SK-MEL-5 (cell line): Measurements from ENCODE around the gene EBF3. TPM values are rescaled to one million over a fixed set of nuclear protein-coding genes. Genes with fewer than 3 reads are reported as not detected.

Experiments used
- DNase-seq: peaks from one replicate; pipeline ENCODE4 v3.0.0-alpha.2; 2016; ENCODE audit warnings: low read depth, low spot score
- in situ Hi-C: cut with HindIII; loops from 2 replicates; pipeline ENCODE4 v1.10.0; 2016; ENCODE audit warnings: low sequenced_read_pairs, high pct_unique_total_duplicates, low pct_unique_long_range_greater_than_20kb
- total RNA-seq: library from RNA; depleted of rRNA; stranded (reverse); fragments of >200 nt; shearing (Covaris generic); gene quantifications from 2 replicates; pipeline ENCODE4 v1.2.3, GENCODE V29; 2014

The EBF3 gene
- total RNA-seq, 1 experiment from 2014 or later = 23.6 TPM

DNA sequence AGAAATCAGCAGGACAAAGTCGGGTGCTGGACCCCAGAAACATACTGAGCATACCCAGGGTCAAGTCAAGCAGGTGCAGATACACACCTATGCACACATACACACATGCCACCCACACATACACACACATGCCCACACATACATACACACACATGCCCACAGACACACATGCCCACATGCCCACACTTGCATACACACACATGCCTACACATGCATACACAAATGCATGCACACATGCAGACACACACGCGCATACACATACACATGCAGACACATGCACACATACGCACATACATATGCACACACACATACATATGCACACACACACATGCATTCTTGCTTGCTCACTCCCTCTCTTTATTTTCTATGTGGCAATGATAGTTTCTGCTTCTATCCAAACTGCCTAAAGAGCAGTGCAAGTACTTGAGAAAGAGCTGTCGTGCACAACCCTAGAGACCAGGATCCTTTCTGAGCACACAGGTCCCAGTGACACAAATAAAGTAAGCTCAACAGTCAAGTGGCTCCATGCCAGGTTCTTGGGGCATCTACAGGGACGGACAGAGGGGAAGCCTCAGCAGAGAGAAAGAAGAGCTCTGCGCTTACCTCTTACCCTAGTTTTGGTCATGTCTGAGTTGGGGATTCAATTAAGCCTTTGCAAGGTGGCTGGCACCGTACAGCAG, 83.7 kb downstream of the EBF3 start:
- no peak for DNase-seq
- in situ Hi-C loops = no loop called here

DNA sequence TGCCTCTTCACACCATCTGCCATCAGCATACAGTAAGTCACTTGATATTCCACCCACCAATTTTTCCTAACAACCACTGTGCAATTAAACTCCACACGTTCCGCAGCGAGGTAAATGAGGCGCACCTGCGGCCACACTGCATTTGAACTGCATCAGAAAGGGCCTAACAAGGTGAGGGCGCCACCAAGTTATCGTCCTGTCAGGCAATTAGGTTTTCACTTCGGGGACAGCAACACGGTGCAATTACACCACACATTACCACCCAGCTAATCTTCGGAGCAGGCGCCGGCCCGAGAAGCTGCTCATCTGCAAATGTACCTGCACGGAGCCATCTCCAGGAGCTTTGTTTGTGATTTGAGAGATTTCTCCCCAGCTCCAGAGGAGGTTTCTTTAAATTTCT, 84.4 kb downstream of the EBF3 start:
- in situ Hi-C loops = no loop called here

DNA sequence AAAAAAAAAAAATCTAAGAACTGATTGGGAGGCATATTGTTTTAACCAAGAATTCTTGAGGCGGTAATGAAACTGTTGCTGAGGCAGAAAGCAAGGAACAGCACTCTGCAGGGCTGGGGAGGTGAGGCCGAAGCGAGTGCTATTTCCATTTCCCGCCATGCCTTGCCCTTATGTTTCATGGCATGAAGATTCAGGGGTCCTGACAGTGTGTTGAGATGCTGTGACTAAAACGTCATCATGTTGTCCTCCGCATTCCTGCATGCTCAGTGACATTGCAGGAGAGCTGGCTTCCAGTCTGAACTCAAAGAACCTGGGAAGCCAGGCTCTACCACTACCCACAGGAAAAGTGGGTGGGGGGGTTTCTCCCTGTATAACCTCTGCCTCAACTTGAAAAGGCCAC, 85.2 kb downstream of the EBF3 start:
- in situ Hi-C loops = no loop called here
- DNase-seq = no peak

More for the DNA sequence above, 84.4 kb downstream of the EBF3 start:
- no peak for DNase-seq

DNA sequence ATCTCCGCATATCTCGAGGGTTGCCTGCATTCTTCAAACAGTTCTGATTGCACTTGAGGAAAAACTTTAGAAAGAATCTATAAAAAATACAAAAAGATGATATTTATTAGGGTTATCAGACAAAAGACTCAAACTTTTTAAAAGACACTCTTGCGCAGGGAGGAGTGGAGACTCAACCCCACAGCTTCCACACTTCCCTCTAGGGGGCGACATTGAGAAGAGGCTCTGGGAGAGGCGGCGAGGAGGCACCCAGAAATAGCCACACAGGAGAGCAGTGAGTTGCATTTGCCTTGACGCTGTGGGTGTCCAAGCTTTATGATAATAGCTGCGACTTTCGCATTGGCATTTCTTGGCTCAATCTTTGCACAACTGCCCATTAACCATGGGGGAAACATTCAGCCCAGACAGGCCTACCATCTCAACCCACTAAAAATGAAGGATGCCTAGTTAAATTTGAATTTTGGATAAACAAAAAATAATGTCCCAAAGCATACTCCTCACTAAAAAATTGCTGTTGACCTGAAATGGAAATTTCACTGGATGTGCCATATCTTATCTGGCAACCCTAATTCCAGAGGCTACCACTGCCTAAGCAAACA, 86.2 kb downstream of the EBF3 start:
- peak; percentile 57 for DNase-seq
- in situ Hi-C loops = no loop called here

DNA sequence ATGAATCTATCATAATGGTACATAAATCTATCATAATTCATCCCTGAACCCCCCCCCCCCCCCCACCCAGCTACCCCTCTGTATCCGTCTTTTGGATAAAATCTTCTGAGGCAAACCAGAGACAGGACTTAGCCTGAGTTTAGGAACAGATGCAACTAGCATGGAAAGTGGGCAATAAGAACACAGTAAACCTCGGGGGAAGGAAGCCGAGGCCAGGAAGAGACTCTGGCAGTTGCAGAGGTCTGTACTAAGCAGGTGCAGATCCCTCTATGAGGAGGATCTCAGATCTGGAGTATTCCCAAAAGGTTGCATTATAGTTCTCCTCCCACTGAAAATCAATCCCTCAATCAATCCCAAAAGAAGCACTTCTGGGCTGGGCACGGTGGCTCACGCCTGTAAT, 87.2 kb downstream of the EBF3 start:
- no peak for DNase-seq
- in situ Hi-C loops = no loop called here

DNA sequence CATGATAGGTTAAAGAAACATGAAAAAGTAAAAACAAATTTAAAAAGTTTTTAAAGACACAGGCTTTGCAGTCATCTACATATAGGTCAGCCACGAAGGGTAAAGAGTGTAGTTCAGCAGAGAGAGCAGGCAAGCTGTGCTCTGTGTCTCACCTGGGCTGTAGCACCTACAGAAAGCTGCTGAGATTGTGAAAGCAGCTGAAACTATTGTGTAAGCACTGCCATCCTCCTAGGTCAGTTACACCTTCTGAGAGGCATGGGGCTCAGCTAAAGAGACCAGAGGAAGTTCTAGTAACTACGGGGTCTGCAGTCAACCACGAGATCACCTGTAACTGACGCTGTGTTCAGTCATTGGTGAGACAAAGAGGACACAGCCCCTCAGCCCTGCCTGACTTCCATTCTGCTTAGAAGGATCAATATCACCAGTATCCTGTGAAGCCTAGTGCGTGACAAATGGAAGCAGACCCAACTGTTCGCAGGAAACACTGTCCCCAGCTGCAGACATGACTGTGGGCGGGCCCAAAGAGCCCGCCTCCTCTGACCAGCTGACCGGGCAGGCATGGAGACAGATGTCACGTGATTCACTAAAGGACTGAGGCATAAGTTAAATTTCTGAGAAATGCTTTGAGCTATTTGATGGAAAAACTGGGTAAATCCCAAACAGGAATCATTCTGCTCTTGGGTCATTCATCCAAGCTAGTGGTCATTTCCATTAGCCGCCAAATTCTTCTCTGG, 87.9 kb downstream of the EBF3 start:
- in situ Hi-C loops = no loop called here
- DNase-seq = no peak

DNA sequence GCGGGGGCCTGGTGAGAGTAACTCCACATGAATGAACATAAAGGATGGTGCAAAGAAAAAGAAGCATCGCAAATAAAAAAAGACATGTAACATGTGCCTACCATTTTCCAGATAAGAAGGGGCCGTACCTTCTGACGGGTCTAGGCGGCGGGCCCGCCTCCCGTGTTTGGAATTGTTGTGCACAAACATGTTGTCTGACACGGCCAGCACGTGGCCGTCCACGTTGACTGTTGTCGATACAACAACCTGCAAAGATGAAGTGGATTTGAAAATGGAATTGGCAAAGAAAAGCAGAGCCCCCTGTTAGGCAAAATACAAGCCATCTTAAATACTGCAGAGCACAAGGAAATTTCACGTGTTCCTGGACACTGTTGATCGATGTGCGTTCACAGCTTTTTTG, 90.7 kb downstream of the EBF3 start:
- DNase-seq = no peak
- in situ Hi-C loops = no loop called here

DNA sequence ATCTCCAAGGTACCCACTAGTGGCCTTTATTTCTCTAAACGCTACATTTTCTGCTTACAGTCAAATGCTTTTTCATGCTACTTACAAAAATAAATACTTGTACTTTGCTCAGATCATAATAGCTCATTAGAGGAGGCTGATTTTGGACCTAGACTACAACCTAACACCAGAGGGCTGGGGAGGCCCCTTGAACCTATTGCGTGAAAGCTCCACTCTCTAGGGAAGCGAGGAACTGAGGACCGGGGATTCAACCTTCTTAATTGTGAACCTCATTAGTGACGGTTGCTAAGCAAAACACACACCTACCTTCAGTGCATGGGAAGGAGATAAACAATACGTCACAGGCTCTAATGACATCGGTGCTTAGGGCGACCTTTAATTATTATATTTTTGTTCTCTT, 92.1 kb downstream of the EBF3 start:
- no peak for DNase-seq
- in situ Hi-C loops = no loop called here

DNA sequence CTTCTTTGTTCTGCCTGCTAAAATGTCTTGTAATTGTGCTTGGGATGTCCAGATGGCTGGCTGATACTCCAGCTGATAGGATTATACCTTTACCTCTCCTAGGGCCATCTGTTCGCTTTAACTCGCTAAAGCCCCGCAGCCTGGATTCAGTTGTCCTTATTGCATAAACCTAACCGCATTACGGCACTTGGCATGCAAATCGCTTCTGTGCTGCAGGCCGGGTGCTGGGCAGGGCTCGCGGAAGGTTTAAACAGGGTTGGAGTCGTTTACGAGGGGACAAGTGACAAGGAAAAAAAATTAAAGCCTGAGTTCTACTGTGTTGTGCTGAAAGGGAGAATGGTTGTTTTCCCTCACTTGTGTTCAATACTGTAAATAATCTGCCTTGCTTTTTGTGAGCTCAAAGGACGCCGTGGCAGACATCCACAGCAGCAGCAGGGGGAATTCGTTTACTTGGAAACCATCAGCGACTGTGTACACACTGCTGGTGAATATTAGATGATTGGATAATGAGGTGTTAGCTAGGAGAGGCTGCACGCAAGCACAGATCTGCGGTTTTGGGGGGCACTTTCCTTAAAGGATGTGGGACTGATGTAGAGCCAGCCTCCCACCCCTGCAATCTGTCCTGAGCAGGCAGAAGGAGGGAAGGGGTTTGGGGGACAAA, 93.0 kb downstream of the EBF3 start:
- in situ Hi-C loops = no loop called here
- DNase-seq = no peak

DNA sequence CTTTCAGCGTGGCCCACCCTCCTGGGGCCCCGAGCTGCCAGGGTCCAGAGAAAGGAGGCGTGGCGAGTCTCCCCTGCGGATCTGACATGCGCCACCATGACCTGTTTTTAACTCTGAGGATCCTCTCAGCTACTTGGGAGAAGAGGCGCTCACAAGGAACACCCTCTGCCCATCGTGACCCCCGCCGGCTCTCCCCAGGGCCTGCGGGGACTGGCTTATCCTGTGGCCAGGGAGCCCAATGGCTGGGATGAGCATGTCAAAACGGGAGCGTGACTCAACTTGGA, 93.7 kb downstream of the EBF3 start:
- in situ Hi-C loops = no loop called here
- no peak for DNase-seq

DNA sequence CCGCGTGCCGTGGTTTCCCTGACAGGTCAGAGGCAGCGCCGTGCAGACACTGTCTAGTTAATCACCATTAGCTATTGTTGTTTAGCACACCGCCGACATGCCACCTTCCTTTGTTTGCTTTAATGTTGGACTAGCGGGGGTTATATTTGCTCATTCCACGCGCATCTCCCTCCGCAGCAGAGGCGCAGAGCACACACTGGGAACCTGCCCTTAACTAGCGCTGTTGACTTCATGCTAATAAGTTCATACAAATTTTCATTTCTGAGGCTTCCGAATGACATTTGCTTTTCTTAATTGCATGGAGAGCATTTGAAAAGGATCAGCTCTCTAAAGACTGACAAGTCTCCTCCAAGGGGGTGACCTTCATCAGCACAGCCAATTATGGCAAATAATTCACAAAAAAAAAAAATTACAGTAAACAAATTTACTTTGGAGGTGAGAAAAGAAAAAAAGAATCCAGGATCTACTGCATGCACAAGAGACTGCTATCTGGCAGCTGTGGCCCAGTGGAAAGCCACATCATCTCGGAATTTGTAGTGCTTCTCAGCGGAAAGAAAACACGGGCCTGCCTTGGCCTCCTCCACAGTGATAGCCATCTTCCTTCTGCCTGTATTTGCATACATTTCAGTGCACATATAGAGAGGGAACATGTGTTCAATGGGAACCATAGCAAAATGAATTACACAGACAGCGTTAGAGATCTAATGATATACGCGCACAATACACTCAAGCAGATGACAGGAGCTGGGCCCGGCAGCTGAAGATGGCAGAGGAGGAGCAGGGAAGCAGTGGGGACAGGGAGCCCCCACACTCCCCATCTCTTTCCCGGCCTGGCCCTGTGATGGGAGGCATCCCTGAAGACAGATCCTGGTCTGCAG, 94.2 kb downstream of the EBF3 start:
- in situ Hi-C loops = no loop called here
- no peak for DNase-seq

DNA sequence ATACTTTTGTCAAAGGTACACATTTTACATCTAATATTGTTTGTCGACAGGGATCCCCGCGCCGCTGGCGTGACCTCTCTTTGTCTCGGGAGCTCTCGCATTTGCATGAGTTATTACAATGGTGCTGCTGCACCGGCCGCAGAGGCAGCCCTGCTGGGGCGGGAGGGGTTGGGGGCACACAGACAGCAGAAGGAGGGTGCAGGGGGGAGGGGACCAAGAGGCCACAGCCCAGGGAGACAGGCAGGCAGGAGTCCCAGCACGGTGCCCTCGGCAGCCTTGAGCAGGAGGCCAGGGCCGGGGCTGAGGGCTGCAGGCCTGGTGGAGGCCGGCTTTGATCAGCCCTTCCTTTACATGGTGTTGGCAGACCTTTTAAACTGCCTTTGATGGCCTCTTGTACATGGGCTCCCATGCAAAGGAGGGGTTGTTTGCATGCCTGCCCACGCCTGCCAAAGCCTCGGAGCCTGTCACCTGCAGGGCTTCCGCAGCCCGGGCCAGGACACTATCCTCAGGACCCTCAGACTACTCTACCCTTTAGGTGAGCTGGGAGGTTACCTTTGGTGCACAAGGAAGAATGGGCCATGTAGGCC, 95.5 kb downstream of the EBF3 start:
- DNase-seq = no peak

DNA sequence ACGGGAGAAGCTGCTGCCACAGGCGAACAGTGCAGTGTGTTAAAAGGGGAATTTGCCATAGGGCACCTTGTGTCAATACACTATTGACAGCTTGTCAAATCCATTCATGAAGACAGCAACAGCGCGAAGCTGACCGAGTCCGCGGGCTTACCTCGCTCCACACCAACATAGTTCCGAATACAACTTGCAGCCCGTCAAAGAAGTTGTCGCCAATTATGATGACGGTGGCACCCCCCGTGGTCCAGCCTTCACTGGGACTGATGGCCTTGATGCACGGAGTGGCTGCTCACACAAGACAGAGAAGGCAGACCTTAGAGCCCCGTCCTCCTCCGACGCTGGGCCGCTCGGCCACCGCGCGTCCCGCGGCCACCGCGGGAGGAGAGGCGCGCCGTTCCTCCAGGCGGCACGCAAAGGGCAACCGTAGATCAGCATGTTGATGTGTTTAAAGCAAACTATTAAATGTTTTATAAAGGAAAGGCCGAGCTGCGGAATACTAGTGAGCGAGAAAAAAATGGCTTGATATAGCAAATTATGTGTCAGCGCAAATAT, 96.4 kb downstream of the EBF3 start:
- DNase-seq = no peak
- in situ Hi-C loops = no loop called here

More for the DNA sequence above, 95.5 kb downstream of the EBF3 start:
- in situ Hi-C loops = no loop called here

DNA sequence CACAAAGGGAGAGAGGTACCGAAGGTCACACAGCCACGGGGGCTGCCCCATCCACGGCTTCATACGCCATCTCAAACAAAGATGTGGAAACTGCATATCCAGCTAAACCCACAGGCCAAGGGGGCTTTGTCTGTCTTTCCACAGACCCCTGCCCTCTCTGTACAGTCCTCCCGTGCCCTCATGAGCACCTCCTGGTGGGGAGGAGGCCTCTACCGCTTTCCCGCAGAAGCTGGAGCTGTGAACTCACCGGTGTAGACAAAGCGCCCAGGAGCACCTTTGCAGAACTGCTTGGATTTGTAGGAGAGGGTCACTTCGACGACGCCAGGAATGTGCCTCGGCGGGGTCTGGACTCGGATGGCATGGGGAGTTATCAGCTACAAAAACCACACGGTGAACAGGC, 97.2 kb downstream of the EBF3 start:
- DNase-seq = no peak
- in situ Hi-C loops = no loop called here

DNA sequence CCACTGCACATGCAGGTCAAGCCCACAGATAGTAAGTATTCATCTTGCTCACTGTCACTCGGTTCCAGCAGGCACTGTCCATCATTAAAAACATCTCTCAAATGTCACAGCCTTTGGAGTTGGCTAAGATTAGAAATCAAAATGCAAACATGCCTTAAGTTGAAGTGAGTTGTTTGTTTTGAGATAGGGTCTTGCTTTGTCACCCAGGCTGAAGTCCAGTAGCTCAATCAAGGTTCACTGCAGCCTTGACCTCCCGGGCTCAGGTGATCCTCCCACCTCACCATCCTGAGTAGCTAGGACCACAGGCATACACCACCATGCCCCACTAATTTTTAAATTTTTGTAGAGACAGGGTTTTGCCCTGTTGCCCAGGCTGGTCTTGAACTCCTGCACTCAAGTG, 98.1 kb downstream of the EBF3 start:
- in situ Hi-C loops = no loop called here
- no peak for DNase-seq

DNA sequence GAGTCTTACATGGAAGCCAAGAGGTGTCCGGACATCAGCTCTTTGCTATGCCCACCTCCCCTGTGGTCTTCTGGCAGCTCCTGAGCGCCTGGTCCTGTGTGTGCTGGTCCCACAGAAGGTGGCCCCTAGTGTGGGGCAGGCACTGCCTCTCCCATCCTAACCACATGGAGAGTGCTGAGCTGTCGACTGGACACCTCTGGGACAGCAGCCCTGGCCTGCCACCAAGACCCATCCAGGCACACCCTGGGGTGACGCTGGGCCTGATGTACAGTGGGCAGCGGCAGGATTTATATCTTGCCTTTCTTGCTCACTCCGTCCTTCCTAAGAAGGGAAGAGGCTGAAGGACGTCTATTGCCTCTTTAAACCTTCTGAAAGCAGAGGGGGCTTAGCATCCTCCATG, 98.7 kb downstream of the EBF3 start:
- in situ Hi-C loops = no loop called here

DNA sequence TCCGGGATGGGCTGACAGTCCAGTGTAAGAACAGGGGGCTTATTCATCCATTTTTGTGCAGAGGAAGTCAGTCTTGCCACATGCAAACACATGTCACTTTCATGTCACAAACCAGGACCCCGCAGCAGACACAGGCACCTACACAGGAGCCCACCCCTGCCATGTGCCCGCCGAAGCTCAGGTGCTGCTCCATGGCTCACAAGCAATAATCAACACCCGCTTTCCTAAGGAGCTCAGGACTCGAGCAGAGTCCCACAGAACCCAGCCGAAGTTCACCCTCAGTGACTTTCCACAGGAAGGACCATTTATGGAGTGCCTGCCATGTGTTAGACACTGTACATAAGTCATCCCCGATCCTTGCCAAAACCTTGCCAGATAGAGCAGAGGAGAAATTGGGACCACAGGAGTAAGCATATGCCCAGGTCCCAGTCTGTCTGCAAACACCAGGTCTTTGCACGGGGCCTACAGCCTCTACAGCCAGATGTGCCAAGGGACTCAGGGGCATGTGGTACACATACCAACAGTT, 99.4 kb downstream of the EBF3 start:
- DNase-seq = no peak
- in situ Hi-C loops = no loop called here

More for the DNA sequence above, 98.7 kb downstream of the EBF3 start:
- DNase-seq = no peak
